ENCODE measurements around the gene PRSS50.

PRSS50 gene

GRCh38 chr3:46668591-46668990, 49.1 kb downstream of the PRSS50 start:
- Histone ChIP-seq H3K4me3 (ENCODE audit: extremely low read depth, insufficient read depth, low read length, poor library complexity, severe bottlenecking) (no peak overlapping the region), H3K36me3 (ENCODE audit: control insufficient read depth, insufficient read depth, low read length) (no peaks in the 10 kb centered on the region), H3K27ac (ENCODE audit: low read depth, low read length, severe bottlenecking) (no peak overlapping the region), H3K9me3 (ENCODE audit: control insufficient read depth, low read length) (no peaks in the 10 kb centered on the region), H3K4me1 (ENCODE audit: control insufficient read depth, insufficient read depth, low read length, poor library complexity, severe bottlenecking) (no peaks in the 10 kb centered on the region)
- 92 to 94% methylated on average over 2 of the region's 2 CpGs for WGBS, 2 experiments (ENCODE audit: insufficient coverage in 2 of 2)

GRCh38 chr3:46668116-46668515, 49.6 kb downstream of the PRSS50 start:
- H3K4me3 ChIP-seq (ENCODE audit: extremely low read depth, insufficient read depth, low read length, poor library complexity, severe bottlenecking): no peak overlapping the region
- WGBS, 2 experiments (ENCODE audit: insufficient coverage in 2 of 2): 82% methylated on average over 7 to 8 of the region's 8 CpGs
- no peak overlapping the region for H3K27ac ChIP-seq (ENCODE audit: low read depth, low read length, severe bottlenecking)
- H3K4me1 ChIP-seq (ENCODE audit: control insufficient read depth, insufficient read depth, low read length, poor library complexity, severe bottlenecking): no peaks in the 10 kb centered on the region
- H3K9me3 ChIP-seq (ENCODE audit: control insufficient read depth, low read length): no peaks in the 10 kb centered on the region
- H3K36me3 ChIP-seq (ENCODE audit: control insufficient read depth, insufficient read depth, low read length): no peaks in the 10 kb centered on the region

- Histone ChIP-seq H3K4me1 (ENCODE audit: control insufficient read depth, insufficient read depth, low read length, poor library complexity, severe bottlenecking) (no peaks in the 10 kb centered on the region), H3K27ac (ENCODE audit: low read depth, low read length, severe bottlenecking) (no peak overlapping the region), H3K36me3 (ENCODE audit: control insufficient read depth, insufficient read depth, low read length) (no peaks in the 10 kb centered on the region), H3K9me3 (ENCODE audit: control insufficient read depth, low read length) (no peaks in the 10 kb centered on the region), H3K4me3 (ENCODE audit: extremely low read depth, insufficient read depth, low read length, poor library complexity, severe bottlenecking) (no peak overlapping the region)
- 91 to 96% methylated on average over 8 to 9 of the region's 9 CpGs for WGBS, 2 experiments (ENCODE audit: insufficient coverage in 2 of 2)
These were observed 50.0 kb downstream of the PRSS50 start for GRCh38 chr3:46667657-46668056.

- no peak overlapping the region for H3K4me3 ChIP-seq (ENCODE audit: extremely low read depth, insufficient read depth, low read length, poor library complexity, severe bottlenecking)
- WGBS, 2 experiments (ENCODE audit: insufficient coverage in 2 of 2): 83 to 91% methylated on average over 6 to 8 of the region's 8 CpGs
- H3K4me1 ChIP-seq (ENCODE audit: control insufficient read depth, insufficient read depth, low read length, poor library complexity, severe bottlenecking): no peaks in the 10 kb centered on the region
These were observed 50.5 kb downstream of the PRSS50 start for GRCh38 chr3:46667061-46667621.

GRCh38 chr3:46666453-46666845, 51.2 kb downstream of the PRSS50 start:
- H3K36me3 ChIP-seq (ENCODE audit: control insufficient read depth, insufficient read depth, low read length): no peaks in the 10 kb centered on the region
- no peaks in the 10 kb centered on the region for H3K9me3 ChIP-seq (ENCODE audit: control insufficient read depth, low read length)
- WGBS, 2 experiments (ENCODE audit: insufficient coverage in 2 of 2): 85 to 88% methylated on average over 7 of the region's 7 CpGs
- no peak overlapping the region for H3K4me3 ChIP-seq (ENCODE audit: extremely low read depth, insufficient read depth, low read length, poor library complexity, severe bottlenecking)
- H3K4me1 ChIP-seq (ENCODE audit: control insufficient read depth, insufficient read depth, low read length, poor library complexity, severe bottlenecking): no peaks in the 10 kb centered on the region
- no peak overlapping the region for H3K27ac ChIP-seq (ENCODE audit: low read depth, low read length, severe bottlenecking)

More at GRCh38 chr3:46667061-46667621, 50.5 kb downstream of the PRSS50 start:
- no peak overlapping the region for H3K27ac ChIP-seq (ENCODE audit: low read depth, low read length, severe bottlenecking)
- H3K9me3 ChIP-seq (ENCODE audit: control insufficient read depth, low read length): no peaks in the 10 kb centered on the region
- H3K36me3 ChIP-seq (ENCODE audit: control insufficient read depth, insufficient read depth, low read length): no peaks in the 10 kb centered on the region

- H3K4me1 ChIP-seq (ENCODE audit: control insufficient read depth, insufficient read depth, low read length, poor library complexity, severe bottlenecking): no peaks in the 10 kb centered on the region
- H3K9me3 ChIP-seq (ENCODE audit: control insufficient read depth, low read length): no peaks in the 10 kb centered on the region
- 84 to 87% methylated on average over 8 of the region's 9 CpGs for WGBS, 2 experiments (ENCODE audit: insufficient coverage in 2 of 2)
- H3K36me3 ChIP-seq (ENCODE audit: control insufficient read depth, insufficient read depth, low read length): no peaks in the 10 kb centered on the region
- no peak overlapping the region for H3K4me3 ChIP-seq (ENCODE audit: extremely low read depth, insufficient read depth, low read length, poor library complexity, severe bottlenecking)
- H3K27ac ChIP-seq (ENCODE audit: low read depth, low read length, severe bottlenecking): no peak overlapping the region
These were observed 51.8 kb downstream of the PRSS50 start for GRCh38 chr3:46665763-46666452.

- no peaks in the 10 kb centered on the region for H3K4me1 ChIP-seq (ENCODE audit: control insufficient read depth, insufficient read depth, low read length, poor library complexity, severe bottlenecking)
- no peak overlapping the region for H3K27ac ChIP-seq (ENCODE audit: low read depth, low read length, severe bottlenecking)
- no peaks in the 10 kb centered on the region for H3K36me3 ChIP-seq (ENCODE audit: control insufficient read depth, insufficient read depth, low read length)
- WGBS, 2 experiments (ENCODE audit: insufficient coverage in 2 of 2): 74 to 84% methylated on average over 16 of the region's 23 CpGs
- H3K4me3 ChIP-seq (ENCODE audit: extremely low read depth, insufficient read depth, low read length, poor library complexity, severe bottlenecking): no peak overlapping the region
- H3K9me3 ChIP-seq (ENCODE audit: control insufficient read depth, low read length): no peaks in the 10 kb centered on the region
These were observed 52.5 kb downstream of the PRSS50 start for GRCh38 chr3:46664971-46665762.

GRCh38 chr3:46664188-46664970, 53.3 kb downstream of the PRSS50 start:
- Histone ChIP-seq H3K4me3 (ENCODE audit: extremely low read depth, insufficient read depth, low read length, poor library complexity, severe bottlenecking) (no peak overlapping the region), H3K36me3 (ENCODE audit: control insufficient read depth, insufficient read depth, low read length) (no peaks in the 10 kb centered on the region), H3K9me3 (ENCODE audit: control insufficient read depth, low read length) (no peaks in the 10 kb centered on the region), H3K4me1 (ENCODE audit: control insufficient read depth, insufficient read depth, low read length, poor library complexity, severe bottlenecking) (no peaks in the 10 kb centered on the region), H3K27ac (ENCODE audit: low read depth, low read length, severe bottlenecking) (no peak overlapping the region)
- 93 to 94% methylated on average over 6 of the region's 6 CpGs for WGBS, 2 experiments (ENCODE audit: insufficient coverage in 2 of 2)

- Histone ChIP-seq H3K4me1 (ENCODE audit: control insufficient read depth, insufficient read depth, low read length, poor library complexity, severe bottlenecking) (no peaks in the 10 kb centered on the region), H3K4me3 (ENCODE audit: extremely low read depth, insufficient read depth, low read length, poor library complexity, severe bottlenecking) (no peak overlapping the region), H3K27ac (ENCODE audit: low read depth, low read length, severe bottlenecking) (no peak overlapping the region), H3K36me3 (ENCODE audit: control insufficient read depth, insufficient read depth, low read length) (no peaks in the 10 kb centered on the region), H3K9me3 (ENCODE audit: control insufficient read depth, low read length) (no peaks in the 10 kb centered on the region)
- 82% methylated on average over 8 of the region's 8 CpGs for WGBS, 2 experiments (ENCODE audit: insufficient coverage in 2 of 2)
These were observed 54.0 kb downstream of the PRSS50 start for GRCh38 chr3:46663591-46664135.

- Histone ChIP-seq H3K4me1 (ENCODE audit: control insufficient read depth, insufficient read depth, low read length, poor library complexity, severe bottlenecking) (no peaks in the 10 kb centered on the region), H3K9me3 (ENCODE audit: control insufficient read depth, low read length) (no peaks in the 10 kb centered on the region), H3K36me3 (ENCODE audit: control insufficient read depth, insufficient read depth, low read length) (no peaks in the 10 kb centered on the region), H3K4me3 (ENCODE audit: extremely low read depth, insufficient read depth, low read length, poor library complexity, severe bottlenecking) (no peak overlapping the region), H3K27ac (ENCODE audit: low read depth, low read length, severe bottlenecking) (no peak overlapping the region)
- 88 to 89% methylated on average over 16 to 17 of the region's 17 CpGs for WGBS, 2 experiments (ENCODE audit: insufficient coverage in 2 of 2)
These were observed 54.7 kb downstream of the PRSS50 start for GRCh38 chr3:46662771-46663551.
